ENCODE results near the gene ARL9.

ARL9 gene

GRCh38 chr4:56552273-56552672 lies 46.7 kb downstream of the ARL9 start:
- TF ChIP-seq, protein P1, sequence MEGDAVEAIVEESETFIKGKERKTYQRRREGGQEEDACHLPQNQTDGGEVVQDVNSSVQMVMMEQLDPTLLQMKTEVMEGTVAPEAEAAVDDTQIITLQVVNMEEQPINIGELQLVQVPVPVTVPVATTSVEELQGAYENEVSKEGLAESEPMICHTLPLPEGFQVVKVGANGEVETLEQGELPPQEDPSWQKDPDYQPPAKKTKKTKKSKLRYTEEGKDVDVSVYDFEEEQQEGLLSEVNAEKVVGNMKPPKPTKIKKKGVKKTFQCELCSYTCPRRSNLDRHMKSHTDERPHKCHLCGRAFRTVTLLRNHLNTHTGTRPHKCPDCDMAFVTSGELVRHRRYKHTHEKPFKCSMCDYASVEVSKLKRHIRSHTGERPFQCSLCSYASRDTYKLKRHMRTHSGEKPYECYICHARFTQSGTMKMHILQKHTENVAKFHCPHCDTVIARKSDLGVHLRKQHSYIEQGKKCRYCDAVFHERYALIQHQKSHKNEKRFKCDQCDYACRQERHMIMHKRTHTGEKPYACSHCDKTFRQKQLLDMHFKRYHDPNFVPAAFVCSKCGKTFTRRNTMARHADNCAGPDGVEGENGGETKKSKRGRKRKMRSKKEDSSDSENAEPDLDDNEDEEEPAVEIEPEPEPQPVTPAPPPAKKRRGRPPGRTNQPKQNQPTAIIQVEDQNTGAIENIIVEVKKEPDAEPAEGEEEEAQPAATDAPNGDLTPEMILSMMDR (IDR thresholded peaks at IDR 0.05; ENCODE audit: low read depth, low read length) = no peak
- DNase-seq (ENCODE audit: extremely low read depth, low read depth) = no peak

DNA sequence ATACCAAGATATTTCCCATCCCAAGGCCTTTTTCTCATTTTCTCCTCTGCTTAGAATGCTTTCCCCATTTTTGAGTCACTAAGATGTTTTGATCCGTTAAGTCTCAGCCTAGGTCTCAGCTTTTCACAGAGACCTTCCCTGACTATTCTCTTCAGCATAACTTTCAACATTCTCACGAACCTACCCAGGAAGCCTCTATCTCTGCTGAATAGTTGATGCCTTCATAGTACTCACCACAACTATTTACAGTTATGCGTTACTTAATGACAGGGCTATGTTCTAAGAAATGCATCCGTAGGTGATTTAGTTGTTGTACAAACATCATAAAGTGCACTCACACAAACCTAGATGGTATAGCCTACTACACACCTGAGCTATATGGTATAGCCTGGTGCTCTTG lies 64.5 kb downstream of the ARL9 start:
- no peak for DNase-seq (ENCODE audit: extremely low read depth, low read depth)
- TF ChIP-seq, protein P1 (IDR thresholded peaks at IDR 0.05; ENCODE audit: low read depth, low read length) = no peak

Data from AG09319 (cell line).